Measurements from ENCODE around the gene SH3RF1. TPM values are rescaled to one million over a fixed set of nuclear protein-coding genes. Genes with fewer than 3 reads are reported as not detected.

Gene SH3RF1
- total and polyA plus RNA-seq, 2 of the 8 experiments (the other 6 are each of a cell fraction or from before 2014, with no cell fraction given) = 6.9 to 15.1 TPM

DNA sequence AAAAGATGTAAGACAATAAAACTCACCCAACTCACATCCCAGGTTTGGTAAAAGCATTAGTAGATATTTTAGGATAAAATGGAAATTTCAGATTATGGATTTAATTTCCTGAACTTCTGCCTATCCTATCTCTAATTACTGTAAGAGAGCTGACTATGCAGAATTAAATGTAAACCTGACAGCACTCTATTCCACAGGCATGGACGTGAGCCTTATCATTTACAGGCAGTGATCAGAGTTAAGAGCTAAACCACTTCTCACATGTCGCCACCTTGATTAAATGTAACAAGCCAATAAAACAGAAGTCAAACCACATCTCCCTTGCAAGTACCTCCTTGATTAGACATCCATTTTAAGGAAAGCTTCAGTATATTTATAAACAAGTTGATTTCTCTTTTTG, 163.2 kb downstream of the SH3RF1 start:
- H3K9ac ChIP-seq (replicated peaks in 1 of 4; ENCODE audit: extremely low read depth in 1 of 4, low read depth in 3 of 4, low read length in 3 of 4) = no peak overlapping the region
- no peak overlapping the region for H3K18ac ChIP-seq (ENCODE audit: extremely low read depth, low read length)
- no peak overlapping the region for H3K23ac ChIP-seq (ENCODE audit: insufficient read length)
- no peak overlapping the region for H2AFZ ChIP-seq (ENCODE audit: low read length)
- H2BK12ac ChIP-seq (ENCODE audit: low read depth, low read length) = no peak overlapping the region
- H3K14ac ChIP-seq (ENCODE audit: insufficient read length) = no peak overlapping the region
- no peak overlapping the region for H2BK5ac ChIP-seq (ENCODE audit: low read depth, low read length)
- FAIRE-seq = no peak
- no peaks in the 10 kb centered on the region for H3K9me3 ChIP-seq (ENCODE audit: insufficient read depth in 2 of 2, low read depth in 1 of 2, low read length in 1 of 2)
- WGBS, 2 experiments (ENCODE audit: extremely low coverage in 1 of 2, insufficient coverage in 1 of 2, insufficient read length in 1 of 2, insufficient replicate concordance in 2 of 2, low coverage in 1 of 2, low lambda C conversion rate in 2 of 2, missing lambda C conversion rate in 1 of 2) = 93% methylated on average over 2 of the region's 2 CpGs; no CpG with 5 or more reads in 1 of the 2 experiments
- H4K8ac ChIP-seq (ENCODE audit: extremely low read depth, insufficient read depth, low read length) = no peak overlapping the region
- peaks cover 1% of the 10 kb centered on the region; the same call in 1 of the 2 replicates for H3K23me2 ChIP-seq (ENCODE audit: low read depth, low read length)
- no peak overlapping the region for H4K5ac ChIP-seq (ENCODE audit: insufficient read length, low read depth, low read length)
- no peak overlapping the region for H3K4ac ChIP-seq (replicated peaks; ENCODE audit: insufficient read length, low read depth, low read length)
- H3K4me2 ChIP-seq (ENCODE audit: insufficient read depth in 1 of 2, low read depth in 2 of 2, low read length in 2 of 2) = no peak overlapping the region
- H3K56ac ChIP-seq (replicated peaks; ENCODE audit: insufficient read length, low read depth, low read length) = no peak overlapping the region
- H2AK5ac ChIP-seq (ENCODE audit: low read depth, low read length) = no peak overlapping the region
- no peak overlapping the region for H2BK120ac ChIP-seq (replicated peaks; ENCODE audit: low read depth, low read length)
- no peak overlapping the region for H3K4me3 ChIP-seq (ENCODE audit: extremely low read depth in 1 of 4, insufficient read depth in 2 of 4, low read depth in 3 of 4, low read length in 4 of 4)
- H2BK20ac ChIP-seq (ENCODE audit: low read length) = no peak overlapping the region
- H3K79me2 ChIP-seq (ENCODE audit: control insufficient read depth in 1 of 2, insufficient read depth in 2 of 2, low read length in 2 of 2) = no peaks in the 10 kb centered on the region
- H2BK15ac ChIP-seq (ENCODE audit: low read length) = no peak overlapping the region
- H3K4me1 ChIP-seq (replicated peaks in 1 of 4; ENCODE audit: control insufficient read depth in 3 of 4, insufficient read depth in 4 of 4, low read length in 3 of 4) = peaks cover 3 to 6% (median 4%) of the 10 kb centered on the region in 4 experiments; a peak in 4 of 7 replicates
- POLR2A ChIA-PET (ENCODE audit: partially characterized antibody) = no interaction called here
- H4K20me1 ChIP-seq (replicated peaks in 1 of 2; ENCODE audit: control insufficient read depth in 1 of 2, insufficient read depth in 2 of 2, low read length in 2 of 2) = no peaks in the 10 kb centered on the region
- no peak for DNase-seq (ENCODE audit: low read depth in 1 of 2, low spot score in 2 of 2)
- H3K36me3 ChIP-seq (ENCODE audit: control insufficient read depth in 2 of 4, insufficient read depth in 4 of 4, low read length in 3 of 4) = peaks cover 2 to 7% (median 3%) of the 10 kb centered on the region in 4 experiments; a peak in 4 of 8 replicates
- CTCF ChIA-PET (ENCODE audit: partially characterized antibody) = interaction anchor here (1.0 to 2.0 kb wide), 6 partner anchors 8 to 63 kb away, joined by 3 to 5 read pairs (median 4); no protein-coding TSS in a partner anchor
- no peak overlapping the region for H4K91ac ChIP-seq (replicated peaks; ENCODE audit: insufficient read length, low read length)
- no peaks in the 10 kb centered on the region for H3K79me1 ChIP-seq (ENCODE audit: low read depth, low read length)
- no peak overlapping the region for H3K27ac ChIP-seq (ENCODE audit: low read depth, low read length)
- H3K27me3 ChIP-seq (replicated peaks in 1 of 4; ENCODE audit: control insufficient read depth in 3 of 4, extremely low read depth in 1 of 4, insufficient read depth in 3 of 4, low read length in 3 of 4) = no peaks in the 10 kb centered on the region
- no peak for TF ChIP-seq SP4 (IDR thresholded peaks at IDR 0.05; ENCODE audit: low read length)
- no peak for TF ChIP-seq POU5F1 (IDR thresholded peaks at IDR 0.05; ENCODE audit: low read depth, low read length)
- TF ChIP-seq CHD2 (IDR thresholded peaks at IDR 0.05; ENCODE audit: low read length) = no peak
